H1 (cell line): ENCODE results near the gene TXNRD2. TPM values are rescaled to one million over a fixed set of nuclear protein-coding genes. Genes with fewer than 3 reads are reported as not detected.

Experiments used
- EGR1 ChIP-seq: IDR thresholded peaks from 2 replicates; pipeline ENCODE4 v1.6.1; 2011; ENCODE audit warnings: low read depth, low read length, borderline replicate concordance
- RFX5 ChIP-seq: IDR thresholded peaks from 2 replicates; pipeline ENCODE4 v1.6.1; 2011; ENCODE audit warnings: low read depth, low read length, improper control_type of control experiment, borderline replicate concordance
- RNF2 ChIP-seq: fragments of 200-900, 300-1000 bp; sonication (generic); IDR thresholded peaks from 2 replicates; pipeline ENCODE4 v1.7.1; 2016; ENCODE audit warnings: borderline replicate concordance, low read depth, mild to moderate bottlenecking, antibody characterized with exemption, low read length; ENCODE audit not compliant: poor library complexity, severe bottlenecking; ENCODE audit errors: missing control alignments
- SAP30 ChIP-seq: fragments of 300-600 bp; sonication (generic); IDR thresholded peaks from 2 replicates; pipeline ENCODE4 v1.7.1; 2012; ENCODE audit warnings: low read length, moderate library complexity, mild to moderate bottlenecking, inconsistent platforms; ENCODE audit not compliant: insufficient read depth, insufficient replicate concordance
- SP2 ChIP-seq: IDR thresholded peaks from 2 replicates; pipeline ENCODE4 v1.6.1; 2012; ENCODE audit warnings: mild to moderate bottlenecking, low read length, inconsistent platforms
- YY1 ChIP-seq: IDR thresholded peaks from 2 replicates; pipeline ENCODE4 v1.6.1; 2011; ENCODE audit warnings: low read depth, mild to moderate bottlenecking, low read length
- polyA plus RNA-seq, 7 experiments: library from polyadenylated mRNA; depleted of rRNA in 3 of 7; stranded (reverse) in 5 of 7; unstranded in 2 of 7; fragments of >200 nt in 5 of 7; fragments of 200-250 nt in 2 of 7; gene quantifications; 1 replicate in 5 of 7; 2 replicates in 1 of 7; 4 replicates in 1 of 7; pipeline versions ENCODE4 v1.2.1 to v1.2.3, GENCODE V29; 2011 to 2013; ENCODE audit warnings: missing spikeins in 2 of 7, mixed read lengths in 2 of 7
- total RNA-seq: library from RNA; stranded (reverse); fragmentation: NEBNext Ultra II Directional; extraction: Animal tissue kit (Norgen Biotek cat#: 25700); gene quantifications from 2 replicates; pipeline ENCODE4 v1.2.1, GENCODE V29; 2021

The TXNRD2 gene
- total and polyA plus RNA-seq, 2 of the 8 experiments (the other 6 are each of a cell fraction or from before 2014, with no cell fraction given): 14.8 to 21.9 TPM

DNA sequence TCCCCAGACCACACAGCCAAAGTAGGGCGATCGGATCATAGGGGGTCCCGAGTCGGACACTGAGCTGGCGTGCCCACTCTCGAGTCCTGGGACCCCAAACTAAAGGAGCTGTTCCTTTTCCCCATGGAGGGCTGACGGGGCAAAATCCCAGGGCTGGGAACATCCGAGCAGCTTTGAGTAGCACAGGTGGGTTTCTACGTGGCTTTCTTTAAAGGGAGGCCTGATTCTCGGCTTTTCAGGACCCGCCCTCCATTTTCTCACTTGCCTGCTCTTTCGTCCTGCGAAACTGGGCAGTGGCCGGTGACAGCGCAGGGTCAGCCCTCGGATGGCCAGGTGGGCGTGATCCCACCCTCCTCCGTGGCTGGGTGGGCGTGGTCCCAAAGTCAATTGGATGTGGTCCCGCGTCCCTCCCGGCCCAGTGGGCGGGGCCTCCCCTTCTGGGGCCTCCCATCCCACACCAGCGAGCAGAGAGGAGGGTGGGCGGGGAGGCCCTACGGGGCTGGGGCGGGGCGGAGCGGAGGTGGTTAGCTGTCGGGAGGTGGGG is 17.5 kb upstream of the TXNRD2 start (continued):
- TF ChIP-seq EGR1 (no peak), RFX5 (no peak), RNF2 (no peak), SAP30 (no peak), SP2 (no peak), YY1 (peak; percentile 63)
